Measurements from ENCODE around the gene INAFM2.

DNA sequence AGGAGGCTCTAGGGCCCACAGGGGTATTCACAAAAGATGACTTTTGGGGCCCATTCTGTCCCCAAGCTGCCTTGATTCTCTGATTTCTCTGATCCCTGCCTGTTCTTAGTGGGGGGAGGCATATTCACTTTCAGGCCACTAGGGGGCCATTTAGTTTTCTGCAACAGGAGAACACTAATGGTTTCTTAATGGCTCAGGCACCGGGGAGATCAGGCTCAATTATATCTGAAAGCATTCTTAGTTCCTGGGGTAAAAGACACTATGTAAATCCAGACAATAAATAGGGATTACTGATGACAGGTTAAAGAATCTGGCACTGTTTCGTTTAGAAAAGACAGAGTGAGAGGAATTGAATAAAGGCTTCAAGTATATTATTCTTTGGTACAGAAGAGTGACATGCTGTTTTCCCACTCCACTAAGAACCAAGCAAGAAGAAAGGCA lies 2.5 kb upstream of the INAFM2 start:
- TF ChIP-seq POLR2AphosphoS5 (IDR thresholded peaks at IDR 0.05; ENCODE audit: low read depth, low read length) (no peak), REST (IDR thresholded peaks at IDR 0.05; ENCODE audit: insufficient read depth in 1 of 2, low read depth in 2 of 2, low read length in 2 of 2) (no peak)
